ENCODE measurements around the gene MAMSTR.
"Not testable (repeated sequence)": the region's sequence is repeated elsewhere in the genome, so short reads cannot be mapped to it uniquely, and the experiment has no call there.

The MAMSTR gene

GRCh38 chr19:48693629-48694028 is 25.9 kb downstream of the MAMSTR start:
- not testable (repeated sequence) for DNase-seq

GRCh38 chr19:48689449-48689848 is 30.1 kb downstream of the MAMSTR start:
- peak in 2 of 58 donors; percentile 7 to 33 for DNase-seq

- no peak for DNase-seq
Observed at GRCh38 chr19:48687776-48688175, 31.7 kb downstream of the MAMSTR start.

DNA sequence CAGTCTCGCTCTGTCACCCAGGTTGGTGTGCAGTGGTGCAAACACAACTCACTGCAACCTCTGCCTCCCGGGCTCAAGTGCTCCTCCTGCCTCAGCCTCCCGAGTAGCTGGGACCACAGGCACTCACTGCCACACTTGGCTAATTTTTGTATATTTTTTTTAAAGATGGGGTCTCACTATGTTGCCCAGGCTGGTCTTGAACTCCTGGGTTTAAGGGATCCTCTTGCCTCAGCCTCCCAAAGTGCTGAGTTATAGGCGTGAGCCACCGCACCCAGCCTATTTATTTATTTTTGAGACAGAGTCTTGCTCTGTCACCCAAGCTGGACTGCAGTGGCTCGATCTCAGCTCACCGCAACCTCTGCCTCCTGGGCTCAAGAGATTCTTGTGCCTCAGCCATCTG is 32.9 kb downstream of the MAMSTR start:
- DNase-seq = not testable (repeated sequence)

DNA sequence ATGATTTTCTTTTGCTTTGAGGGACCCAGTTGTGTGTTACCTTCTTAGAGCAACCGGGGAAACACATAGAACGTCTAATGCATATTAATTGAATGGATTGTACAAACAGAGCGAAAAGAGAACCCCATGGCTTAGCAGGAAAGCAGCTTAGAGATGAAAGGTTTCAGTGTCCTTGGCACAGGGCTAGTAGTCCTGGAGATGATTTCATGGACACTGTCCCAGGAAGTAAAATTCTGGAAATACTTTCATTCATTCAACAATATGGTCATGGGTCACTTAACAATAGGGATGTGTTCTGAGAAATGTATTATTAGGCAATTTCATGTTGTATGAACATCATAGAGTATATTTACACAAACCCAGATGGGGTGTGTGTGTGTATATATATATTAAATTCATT is 33.4 kb downstream of the MAMSTR start:
- peak in 3 of 58 donors; percentile 8 to 15 (median 15) for DNase-seq

DNA sequence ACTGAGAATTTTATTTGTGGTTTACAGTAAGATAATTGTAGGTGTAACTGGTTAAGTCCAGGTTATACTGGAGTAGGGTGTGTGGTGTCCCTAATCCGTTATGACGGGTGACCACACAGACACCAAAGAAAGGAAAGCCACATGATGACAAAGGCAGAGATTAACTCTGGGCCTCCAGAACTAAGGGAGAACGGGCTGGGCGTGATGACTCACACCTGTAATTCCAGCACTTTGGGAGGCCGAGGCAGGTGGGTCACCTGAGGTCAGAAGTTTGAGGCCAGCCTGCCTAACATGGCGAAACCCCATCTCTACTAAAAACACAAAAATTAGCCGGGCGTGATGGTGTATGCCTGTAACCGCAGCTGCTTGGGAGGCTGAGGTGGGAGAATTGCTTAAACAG is 33.9 kb downstream of the MAMSTR start:
- DNase-seq = no peak

GRCh38 chr19:48683349-48683748 is 36.2 kb downstream of the MAMSTR start:
- DNase-seq = peak in 56 of 58 donors; percentile 10 to 78 (median 54)

GRCh38 chr19:48681127-48681470 is 38.4 kb downstream of the MAMSTR start:
- peak in 35 of 58 donors; percentile 3 to 73 (median 29) for DNase-seq

- DNase-seq = no peak
Observed at GRCh38 chr19:48680436-48681126, 38.9 kb downstream of the MAMSTR start.

DNA sequence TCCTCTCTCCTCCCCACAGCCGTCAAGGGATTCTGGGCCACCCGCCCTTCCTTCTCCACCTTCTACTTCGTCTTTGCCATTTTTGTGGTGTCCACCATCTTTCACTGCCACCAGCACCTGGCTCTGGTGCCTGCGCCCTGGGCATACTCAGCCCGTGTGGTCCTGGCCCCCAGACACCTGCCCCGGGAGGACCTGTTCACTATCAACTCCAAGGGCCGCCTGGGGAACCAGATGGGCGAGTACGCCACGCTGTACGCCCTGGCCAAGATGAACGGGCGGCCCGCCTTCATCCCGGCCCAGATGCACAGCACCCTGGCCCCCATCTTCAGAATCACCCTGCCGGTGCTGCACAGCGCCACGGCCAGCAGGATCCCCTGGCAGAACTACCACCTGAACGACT is 39.5 kb downstream of the MAMSTR start:
- not testable (repeated sequence) for DNase-seq

GRCh38 chr19:48678201-48678600 is 41.3 kb downstream of the MAMSTR start:
- DNase-seq = no peak

- no peak for DNase-seq
Observed at GRCh38 chr19:48676887-48677286, 42.6 kb downstream of the MAMSTR start.

- DNase-seq = no peak
Observed at GRCh38 chr19:48676487-48676886, 43.0 kb downstream of the MAMSTR start.

GRCh38 chr19:48674921-48675824 is 44.4 kb downstream of the MAMSTR start:
- peak; percentile 19 to 90 (median 74) for DNase-seq

- no peak for DNase-seq
Observed at GRCh38 chr19:48674216-48674809, 45.2 kb downstream of the MAMSTR start.

DNA sequence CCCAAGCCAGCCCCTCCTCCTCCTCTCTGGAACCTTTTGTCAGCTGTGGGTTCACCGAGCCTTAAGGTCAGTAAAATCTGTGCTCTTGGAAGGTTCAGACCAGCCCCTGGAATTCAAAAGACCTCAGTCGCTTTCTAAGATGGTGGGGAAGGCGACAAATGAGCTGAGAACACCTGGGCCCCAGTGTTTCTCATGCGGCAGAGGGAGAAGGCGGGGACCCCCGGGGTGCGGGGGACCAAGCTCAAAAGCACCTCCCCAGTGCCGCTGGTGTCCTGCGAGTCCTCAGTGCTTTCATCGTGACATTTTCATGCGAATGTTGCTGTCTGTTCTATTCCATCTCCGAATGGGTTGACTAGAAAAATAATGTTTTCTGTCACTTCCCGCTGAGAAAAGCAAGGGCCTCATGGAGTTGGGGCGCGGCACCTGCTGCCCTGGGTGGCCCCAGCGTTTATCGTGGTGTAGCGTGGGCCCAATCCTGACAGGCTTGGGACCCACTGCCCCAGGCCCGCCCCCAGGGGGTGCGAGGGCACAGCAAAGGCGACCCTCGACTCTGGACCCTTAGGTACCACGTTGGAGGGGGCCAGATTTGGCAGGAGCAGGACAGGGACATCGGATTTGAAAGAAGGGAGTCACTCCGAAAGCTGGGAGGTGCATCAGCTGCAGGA is 46.0 kb downstream of the MAMSTR start:
- no peak for DNase-seq

GRCh38 chr19:48672994-48673393 is 46.5 kb downstream of the MAMSTR start, which contains the start of gene NTN5:
NTN5 (minus strand) TSS chr19:48673017; CDS start chr19:48670986, 2,031 bp downstream.
- DNase-seq = no peak

GRCh38 chr19:48671446-48671995 is 48.0 kb downstream of the MAMSTR start:
- DNase-seq = no peak

- no peak for DNase-seq
Observed at GRCh38 chr19:48670699-48671445, 48.7 kb downstream of the MAMSTR start.

- no peak for DNase-seq
Observed at GRCh38 chr19:48669903-48670668, 49.4 kb downstream of the MAMSTR start.

All from anterior cingulate cortex (tissue), 58 donors.